Stimulated activated CD4-positive, alpha-beta T cell treated with anti-CD3 and anti-CD28 coated beads, Interleukin-15, amount 100 ng/mL, for 1 hour (primary cell): Measurements from ENCODE around the gene URM1.
A peak's percentile ranks its signal among the peaks of the same experiment; 100 is the strongest.
"Not testable (repeated sequence)": the region's sequence is repeated elsewhere in the genome, so short reads cannot be mapped to it uniquely, and the experiment has no call there.

Experiments used
- DNase-seq, 2 donors: peaks; one replicate each; pipeline ENCODE4 v3.0.0-alpha.2; 2020; ENCODE audit warnings: low read depth in 1 of 2, low spot score in 1 of 2

The URM1 gene

DNA sequence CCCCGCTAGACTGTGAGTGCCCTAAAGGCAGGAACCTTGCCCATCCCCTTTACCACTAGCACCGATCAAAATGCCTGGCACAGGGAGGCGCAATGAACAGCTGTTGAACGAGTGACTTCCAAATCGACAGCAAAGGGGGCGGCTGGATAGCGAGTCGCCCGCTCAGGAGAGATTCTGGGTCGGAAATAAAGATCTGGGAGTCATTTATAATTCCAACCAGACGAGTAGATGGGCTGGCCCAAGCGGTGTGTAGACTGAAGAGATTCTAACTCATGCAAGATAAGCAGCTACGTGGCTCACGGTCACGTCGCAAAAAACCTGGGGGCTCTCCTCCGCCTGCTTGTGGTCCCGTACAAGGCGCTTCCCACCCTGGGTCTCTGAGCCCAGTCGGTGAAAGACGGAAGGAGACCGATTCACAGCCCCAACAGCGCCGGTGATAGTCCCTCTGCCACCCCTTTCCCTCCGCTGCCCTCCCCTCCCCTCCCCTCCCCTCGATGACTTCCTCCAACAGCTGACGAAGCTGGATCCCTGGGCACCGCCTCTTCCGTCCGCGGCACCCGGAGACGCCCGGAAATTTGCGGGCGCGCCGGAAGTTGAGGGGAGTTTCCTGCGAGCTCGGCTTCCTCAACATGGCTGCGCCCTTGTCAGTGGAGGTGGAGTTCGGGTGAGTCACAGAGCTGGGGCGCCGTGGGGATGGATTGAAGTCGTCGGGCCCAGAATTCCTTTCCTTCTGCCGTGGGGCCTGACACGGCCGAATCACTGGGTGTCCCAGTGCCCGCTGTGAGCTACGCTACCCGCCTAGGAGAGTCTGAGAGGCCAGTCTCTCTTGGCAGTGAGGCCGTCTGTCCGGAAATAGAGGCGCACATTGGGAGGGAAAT lies at the start of gene URM1:
TSS of gene URM1 (plus strand) at position 623 of the 878 bp plus-strand sequence. CDS start at position 630, 7 bp downstream.
- peak; percentile 92 for DNase-seq

DNA sequence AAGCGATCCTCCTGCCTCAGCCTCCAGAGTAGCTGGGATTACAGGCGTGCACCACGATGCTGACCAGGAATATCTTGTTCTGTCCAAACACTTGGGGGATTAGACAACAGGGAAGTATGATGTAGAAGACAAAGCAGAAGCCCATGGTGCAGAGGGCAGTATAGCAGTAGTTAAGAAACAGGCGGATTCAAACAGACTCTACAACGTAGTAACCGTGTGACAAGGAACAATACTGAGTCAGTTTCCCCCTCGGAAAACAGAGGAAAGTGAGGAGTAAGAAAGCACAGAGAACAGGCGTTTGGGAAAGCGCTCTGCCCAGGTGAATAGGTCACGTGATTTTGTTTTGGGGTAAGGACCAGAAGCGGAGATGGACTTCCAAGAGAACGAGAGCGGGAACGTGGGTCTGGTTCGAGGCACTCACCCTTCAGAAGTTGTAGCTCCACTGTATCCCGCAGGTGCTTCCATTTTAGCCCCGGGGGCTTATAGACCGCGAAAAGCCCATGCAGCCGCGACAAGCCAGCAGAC lies 49.2 kb upstream of the URM1 start:
- no peak for DNase-seq

DNA sequence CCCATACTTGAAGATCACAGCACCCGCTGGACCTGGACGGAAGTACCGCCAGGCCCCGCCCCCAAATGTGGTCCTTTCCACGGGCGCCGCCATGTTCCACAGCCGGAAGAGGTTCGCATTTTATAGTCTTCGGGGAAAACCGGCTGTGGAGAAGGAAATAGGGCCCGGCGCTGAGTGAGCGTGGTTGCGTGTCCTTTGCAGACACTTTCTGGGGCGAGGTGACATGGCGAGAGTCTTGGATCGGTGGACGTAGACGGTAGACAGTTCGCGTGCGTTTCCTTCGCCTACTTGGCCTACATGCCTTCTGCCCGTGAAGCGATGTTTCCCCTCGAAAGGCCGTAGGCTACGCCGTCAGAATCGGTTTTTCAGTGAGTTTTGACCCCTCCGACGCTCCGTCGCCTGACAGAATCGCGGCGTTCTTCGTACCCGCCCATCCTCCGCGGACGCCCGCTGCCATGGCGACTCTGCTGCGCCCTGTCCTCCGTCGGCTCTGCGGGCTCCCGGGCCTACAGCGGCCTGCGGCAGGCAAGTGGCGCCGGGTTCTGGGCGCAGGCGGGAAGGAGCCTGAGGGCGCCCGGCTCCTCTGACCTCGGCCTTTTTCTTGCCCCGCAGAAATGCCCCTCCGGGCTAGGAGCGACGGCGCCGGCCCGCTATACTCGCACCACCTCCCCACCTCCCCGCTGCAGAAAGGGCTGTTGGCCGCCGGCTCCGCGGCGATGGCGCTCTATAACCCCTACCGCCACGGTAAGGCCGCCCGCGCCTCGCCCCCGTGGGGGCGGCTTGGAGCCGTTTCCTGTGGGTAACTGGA lies 48.6 kb upstream of the URM1 start, which contains the start of the genes COQ4 and TRUB2:
TSS of gene COQ4 (plus strand) at position 436 of the 808 bp plus-strand sequence. CDS start at position 456, 20 bp downstream.
TSS of gene TRUB2 (minus strand) at position 44 of the 808 bp plus-strand sequence. CDS start at position 5, 39 bp downstream.
- peak; percentile 86 to 87 for DNase-seq

GRCh38 chr9:128323212-128323730 lies 47.9 kb upstream of the URM1 start:
- no peak for DNase-seq

- no peak for DNase-seq
Observed at GRCh38 chr9:128323791-128324190, 47.4 kb upstream of the URM1 start.

DNA sequence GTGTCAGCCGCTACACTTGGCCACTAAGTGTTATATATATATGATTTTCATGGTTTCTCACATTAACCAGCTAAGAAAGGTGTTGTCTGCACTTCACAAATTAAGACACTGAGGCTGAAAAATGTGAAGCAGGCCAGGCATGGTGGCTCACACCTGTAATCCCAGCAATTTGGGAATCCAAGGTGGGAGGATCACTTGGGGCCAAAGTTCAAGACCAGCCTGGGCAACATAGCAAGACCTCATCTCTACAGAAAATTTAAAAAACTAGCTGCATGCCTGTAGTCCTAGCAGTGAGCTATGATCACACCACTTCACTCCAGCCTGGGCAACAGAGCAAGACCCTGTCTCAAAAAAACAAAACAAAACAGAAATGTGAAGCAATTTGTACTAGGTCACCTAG lies 46.8 kb upstream of the URM1 start:
- DNase-seq, result no peak

DNA sequence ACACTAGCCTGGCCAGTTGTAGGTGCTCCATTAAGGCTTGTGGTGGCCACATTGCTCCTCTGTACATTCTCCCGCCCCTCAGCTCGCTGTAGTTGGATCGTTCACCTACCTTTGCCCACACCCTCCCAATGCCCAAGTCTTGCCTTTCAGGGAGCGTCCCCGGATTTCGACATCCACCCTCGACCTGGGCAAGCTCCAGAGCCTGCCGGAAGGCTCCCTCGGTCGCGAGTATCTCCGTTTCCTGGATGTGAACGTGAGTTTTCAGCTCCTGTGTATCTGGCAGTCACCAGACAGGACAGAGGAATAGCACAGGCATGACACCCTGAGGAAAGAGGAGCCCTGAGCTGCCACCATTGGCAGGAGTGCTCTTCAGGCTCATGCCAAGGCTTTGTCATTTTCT lies 45.5 kb upstream of the URM1 start:
- no peak for DNase-seq

DNA sequence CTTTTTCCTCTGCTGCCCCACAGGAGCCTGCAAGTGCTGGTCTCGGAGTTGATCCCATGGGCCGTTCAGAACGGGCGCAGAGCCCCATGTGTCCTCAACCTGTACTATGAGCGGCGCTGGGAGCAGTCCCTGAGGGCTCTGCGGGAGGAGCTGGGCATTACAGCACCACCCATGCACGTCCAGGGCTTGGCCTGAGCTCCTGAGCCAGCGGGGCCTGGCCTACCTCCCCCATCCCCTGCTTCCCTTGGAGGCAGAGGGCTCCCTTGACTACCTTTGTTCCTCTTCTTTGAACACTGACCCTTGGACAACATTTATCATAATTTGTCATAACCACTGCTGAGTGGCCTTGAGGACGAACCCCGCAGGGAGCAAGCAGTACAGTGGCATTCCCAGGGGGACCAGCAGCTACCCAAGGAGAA lies 37.7 kb upstream of the URM1 start:
- DNase-seq, result no peak

GRCh38 chr9:128335161-128335560 lies 36.0 kb upstream of the URM1 start:
- DNase-seq, result no peak

- no peak for DNase-seq
Observed at GRCh38 chr9:128335914-128336313, 35.3 kb upstream of the URM1 start.

DNA sequence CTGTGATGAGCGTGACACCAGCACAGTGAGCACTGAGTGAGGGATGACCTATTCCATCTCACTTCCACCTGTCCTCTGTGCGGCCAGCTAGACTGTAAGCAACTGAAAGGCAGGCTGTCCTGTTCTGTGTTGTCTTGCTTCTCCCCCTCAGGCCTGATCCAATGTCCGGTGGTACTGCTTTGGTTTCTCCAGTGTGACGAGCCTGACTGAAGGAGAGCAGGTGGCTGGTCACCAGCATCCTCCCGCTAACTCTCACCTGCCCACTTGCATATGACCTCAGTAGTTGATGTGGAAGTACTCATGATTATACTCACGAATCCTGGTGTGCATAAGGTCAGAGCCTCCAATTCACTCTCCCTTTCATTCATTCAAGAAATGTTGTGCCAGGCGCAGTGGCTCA lies 33.2 kb upstream of the URM1 start:
- DNase-seq, result no peak

DNA sequence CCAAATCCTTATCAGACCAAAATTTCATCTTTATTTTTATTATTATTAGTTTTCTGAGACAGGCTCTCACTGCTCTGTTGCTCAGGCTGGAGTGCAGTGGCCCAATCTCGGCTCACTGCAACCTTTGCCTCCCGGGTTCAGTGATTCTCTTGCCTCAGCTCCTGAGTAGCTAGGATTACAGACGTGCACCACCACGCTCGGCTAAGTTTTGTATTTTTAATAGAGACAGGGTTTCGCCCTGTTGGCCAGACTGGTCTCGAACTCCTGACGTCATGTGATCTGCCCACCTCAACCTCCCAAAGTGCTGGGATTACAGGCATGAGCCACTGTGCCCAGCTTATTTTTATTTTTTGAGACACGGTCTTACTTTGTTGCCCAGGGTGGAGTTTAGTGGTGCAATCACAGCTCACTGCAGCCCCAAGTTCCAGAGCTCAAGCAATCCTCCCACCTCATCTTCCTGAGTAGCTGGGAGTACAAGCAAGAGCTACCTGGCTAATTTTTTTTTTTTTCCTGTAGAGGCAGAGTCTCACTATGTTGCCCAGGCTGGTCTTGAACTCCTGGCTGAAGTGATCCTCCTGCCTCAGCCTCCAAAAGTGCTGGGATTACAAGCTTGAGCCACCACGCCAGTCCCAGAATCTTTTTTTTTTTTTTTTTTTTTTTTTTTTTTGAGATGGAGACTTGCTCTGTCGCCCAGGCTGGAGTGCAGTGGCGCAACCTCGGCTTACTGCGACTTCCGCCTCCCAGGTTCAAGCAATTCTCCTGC lies 32.1 kb upstream of the URM1 start:
- DNase-seq, result not testable (repeated sequence)

- DNase-seq, result peak; percentile 66 to 73
Observed at GRCh38 chr9:128339761-128340690, 31.1 kb upstream of the URM1 start, which contains the start of gene SLC27A4. Gene SLC27A4, plus strand, starts transcription at chr9:128340527. Its CDS starts 2,606 bp downstream, at chr9:128343133.

DNA sequence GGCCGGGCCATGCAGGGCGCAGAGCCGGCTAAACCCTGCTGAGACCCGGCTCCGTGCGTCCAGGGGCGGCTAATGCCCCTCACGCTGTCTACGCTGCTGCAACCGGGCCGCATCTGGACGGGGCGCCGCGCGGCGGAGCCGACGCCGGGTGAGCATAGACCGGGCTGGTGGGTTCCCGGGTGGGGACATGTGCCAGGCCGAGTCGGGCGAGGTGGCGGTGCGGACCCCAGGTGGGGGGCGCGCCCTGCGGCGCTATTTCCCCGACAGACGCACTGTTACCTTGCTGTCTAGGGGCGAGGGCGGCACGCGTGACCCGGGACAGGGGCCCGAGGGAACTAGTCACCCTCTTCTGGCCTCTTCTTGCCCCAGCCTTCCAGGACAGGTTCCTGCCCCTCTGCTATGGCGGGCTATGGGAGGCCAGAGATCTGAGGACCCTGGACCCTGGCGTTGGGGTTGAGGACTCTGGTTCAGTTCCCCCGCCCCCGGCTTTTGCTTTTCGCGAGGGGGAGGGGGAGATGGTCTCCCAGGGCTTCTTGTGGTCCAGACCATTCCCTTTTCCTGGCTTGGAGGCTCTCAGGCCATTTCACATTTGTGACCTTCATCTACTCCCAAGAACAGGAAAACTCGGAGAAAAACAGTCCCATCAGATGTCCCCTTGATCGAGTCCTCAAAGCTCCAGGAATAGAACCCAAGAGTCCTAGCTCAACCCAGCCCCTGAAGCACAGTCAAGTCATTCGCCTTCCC lies 30.3 kb upstream of the URM1 start:
- peak in 1 of 2 donors; percentile 14 for DNase-seq

DNA sequence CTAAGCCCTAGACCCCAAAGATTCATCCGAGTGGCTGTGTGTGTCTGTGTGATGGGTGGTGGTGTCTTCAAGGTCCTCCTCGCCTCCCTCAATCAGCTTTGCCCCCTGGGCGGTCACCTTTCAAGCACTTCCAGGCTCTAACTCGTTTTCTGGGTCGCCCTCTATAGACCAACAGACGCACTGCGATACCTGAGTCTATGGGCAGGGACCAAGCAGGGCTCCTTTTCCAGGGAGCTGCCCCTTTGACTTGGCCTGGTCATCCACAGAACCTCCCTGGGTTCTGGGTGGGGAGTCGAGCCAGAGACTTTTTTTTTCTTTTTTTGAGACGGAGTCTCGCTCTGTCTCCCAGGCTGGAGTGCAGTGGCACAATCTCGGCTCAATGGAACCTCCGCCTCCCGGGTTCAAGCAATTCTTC lies 29.7 kb upstream of the URM1 start:
- DNase-seq, result peak; percentile 13 to 37

DNA sequence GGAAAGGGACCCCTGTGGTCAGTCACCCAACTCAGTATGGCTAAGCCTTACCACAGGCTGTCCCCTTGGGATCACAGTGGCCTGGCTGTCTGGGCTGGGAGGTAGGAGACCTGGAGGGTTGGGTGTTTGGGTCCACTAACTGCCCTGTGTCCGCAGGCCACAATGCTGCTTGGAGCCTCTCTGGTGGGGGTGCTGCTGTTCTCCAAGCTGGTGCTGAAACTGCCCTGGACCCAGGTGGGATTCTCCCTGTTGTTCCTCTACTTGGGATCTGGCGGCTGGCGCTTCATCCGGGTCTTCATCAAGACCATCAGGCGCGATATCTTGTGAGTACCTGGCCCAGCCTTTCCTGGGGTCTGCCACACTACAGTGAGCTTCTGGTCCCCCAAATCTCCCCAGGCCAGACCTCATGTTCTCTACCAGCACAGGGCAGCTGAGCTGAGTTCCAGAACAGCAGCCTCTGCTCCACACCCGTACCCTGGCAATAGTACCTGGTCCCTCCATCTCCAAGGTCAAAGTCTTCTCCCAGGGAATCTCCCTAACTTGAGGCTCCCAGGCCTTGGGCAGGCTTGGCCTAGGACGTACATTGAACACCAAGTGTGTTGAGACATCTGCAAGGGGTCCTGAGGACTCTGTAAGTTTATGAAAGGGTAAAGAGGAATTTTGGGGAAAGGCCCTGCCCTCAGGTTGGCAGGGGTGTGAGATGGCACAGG lies 28.0 kb upstream of the URM1 start:
- DNase-seq, result no peak

DNA sequence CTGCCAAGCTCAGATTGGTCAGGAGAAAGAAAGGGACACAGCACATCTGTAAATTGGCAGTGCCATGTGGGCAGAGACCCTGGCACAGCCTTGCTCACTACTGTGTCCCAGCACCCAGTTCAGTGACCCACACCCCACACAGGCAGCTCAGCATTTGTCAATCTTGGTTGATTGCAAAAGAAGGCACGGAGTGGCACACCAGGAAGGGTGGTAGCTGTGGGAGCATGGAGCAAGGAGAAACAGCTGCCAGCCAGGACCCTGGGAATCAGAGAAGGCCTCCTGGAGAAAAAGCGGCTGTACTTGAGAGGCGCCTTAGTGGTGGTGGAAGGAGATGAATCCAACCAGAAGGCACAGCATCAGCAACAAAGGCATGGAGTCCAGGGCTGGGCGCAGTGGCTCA lies 27.3 kb upstream of the URM1 start:
- DNase-seq, result no peak
